Hematopoietic multipotent progenitor cell treated with erythropoietin and hydrocortisone succinate and interleukin-3 and kit ligand, for 4 days (in vitro differentiated cells): ENCODE measurements around the gene C14orf180.
"Not testable (repeated sequence)": the region's sequence is repeated elsewhere in the genome, so short reads cannot be mapped to it uniquely, and the experiment has no call there.

Experiments
- DNase-seq: peaks from one replicate; pipeline ENCODE4 v3.0.0-alpha.2; 2015

C14orf180 gene

DNA sequence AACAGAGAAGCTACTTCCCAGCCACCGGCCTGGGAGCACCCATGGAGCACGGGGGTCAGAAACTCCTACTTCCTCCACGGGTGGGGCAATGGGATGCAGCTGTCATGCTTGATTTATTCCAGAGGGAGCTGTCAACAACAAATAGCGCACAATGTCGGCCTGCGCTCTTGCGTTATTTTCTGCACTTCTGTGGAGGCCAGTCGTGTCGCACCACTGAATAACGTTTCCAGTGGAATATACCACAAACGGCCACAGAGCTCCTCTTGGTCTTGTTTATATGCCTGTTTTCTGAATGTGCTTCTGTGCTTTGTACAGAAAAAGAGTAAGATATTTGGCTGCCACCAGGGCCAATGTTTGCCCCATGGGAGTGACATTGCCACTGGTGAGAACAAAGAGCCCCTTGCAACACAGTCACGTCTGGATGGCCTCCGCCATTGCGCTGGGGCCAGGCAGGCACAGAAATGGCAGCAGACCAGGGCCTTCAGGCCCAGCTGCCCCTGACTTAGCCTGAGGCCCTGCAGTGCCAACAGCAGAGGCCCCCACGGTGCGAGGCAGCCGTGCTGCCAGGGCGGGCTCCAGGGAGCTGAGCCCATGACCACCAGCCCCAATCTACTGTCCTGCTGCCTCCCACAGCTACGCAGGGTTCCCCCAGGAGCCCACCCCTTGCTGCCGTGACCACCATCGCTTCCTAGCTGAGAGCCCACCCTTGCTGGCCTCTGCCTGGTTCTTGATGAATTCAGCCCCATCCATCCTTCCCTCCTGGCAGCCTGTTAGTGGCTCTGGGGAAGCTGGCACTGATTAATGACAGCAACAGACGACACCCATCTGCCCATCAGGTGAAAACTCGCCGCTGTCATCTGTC, 53.9 kb downstream of the C14orf180 start:
- DNase-seq: no peak

DNA sequence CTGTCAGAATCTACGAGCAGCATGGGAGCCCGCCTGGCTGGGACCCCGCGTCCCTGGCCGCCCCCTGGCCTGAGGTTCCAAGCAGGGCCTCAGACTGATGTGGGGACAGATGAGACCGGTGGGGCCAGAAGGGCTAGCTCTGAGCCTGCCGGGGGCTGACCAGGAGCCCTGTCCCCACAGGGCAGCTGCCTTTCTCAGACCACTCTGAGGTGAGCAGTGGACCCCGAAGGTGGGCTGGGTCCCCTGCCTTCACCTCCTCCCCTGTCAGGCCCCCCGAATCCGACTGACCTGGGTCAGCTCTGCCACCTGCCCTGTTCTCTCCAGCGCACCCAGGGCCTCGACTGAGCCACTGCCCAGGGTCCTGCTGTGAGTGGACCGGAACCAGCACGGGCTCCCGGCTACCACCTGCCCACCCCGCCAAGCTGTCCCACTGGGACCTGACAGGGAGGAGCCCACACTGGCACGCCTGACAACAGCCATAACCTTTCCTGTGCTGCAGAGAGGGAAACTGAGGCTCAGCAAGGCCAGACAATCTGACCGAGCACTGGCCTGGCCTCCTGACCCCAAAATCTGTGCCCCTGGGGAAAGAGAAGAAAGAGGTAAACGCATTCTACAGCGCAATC, 54.7 kb downstream of the C14orf180 start:
- DNase-seq: no peak

DNA sequence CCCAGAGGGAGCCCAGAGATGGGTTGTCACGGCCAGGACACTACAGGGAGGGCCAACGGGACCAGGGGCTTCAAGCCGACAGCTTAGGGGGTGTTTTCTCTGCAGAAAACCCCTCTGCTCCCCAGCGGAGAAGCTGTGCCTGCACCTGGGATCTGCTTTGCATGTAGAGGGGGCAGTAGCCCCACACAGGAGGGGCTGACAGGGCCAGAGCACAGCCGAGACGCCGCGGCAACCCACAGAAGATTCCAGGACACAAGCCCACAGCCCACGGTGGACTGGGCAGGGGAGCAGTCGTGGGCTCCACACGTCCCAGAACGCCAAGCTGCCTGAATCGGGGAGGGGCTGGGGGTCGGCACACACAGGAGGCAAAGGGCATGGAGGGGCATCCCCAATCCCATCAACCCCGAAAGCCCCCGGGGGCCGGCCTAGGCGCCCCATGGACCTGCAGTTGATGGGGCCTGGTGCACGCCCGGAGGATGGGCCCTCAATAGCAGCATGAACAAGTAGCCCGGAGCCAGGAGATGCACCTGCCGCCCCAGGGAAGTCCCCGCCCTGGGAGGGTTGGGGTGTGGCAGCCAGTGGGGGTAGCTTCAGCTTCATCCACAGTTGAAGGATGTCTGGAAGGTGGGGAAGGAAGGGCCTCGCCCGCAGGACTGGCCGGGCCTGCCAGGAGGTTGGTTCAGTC, 55.5 kb downstream of the C14orf180 start:
- no peak for DNase-seq

DNA sequence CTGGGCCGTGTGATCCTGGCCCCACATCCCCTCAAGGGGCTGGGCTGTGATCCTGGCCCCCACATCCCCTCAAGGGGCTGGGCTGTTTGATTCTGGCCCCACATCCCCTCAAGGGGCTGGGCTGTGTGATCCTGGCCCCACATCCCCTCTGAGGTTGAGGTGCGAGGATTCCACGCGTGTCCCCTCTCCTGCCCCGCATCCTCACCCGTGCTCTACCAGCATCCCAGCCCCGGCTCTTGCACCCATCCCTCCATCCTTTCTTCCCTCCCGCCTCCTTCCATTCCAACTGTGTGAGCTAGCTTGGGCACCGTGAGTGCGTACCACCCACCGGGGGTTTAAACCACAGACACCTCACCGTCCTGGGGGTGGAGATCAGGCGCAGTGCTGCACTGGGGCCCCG, 56.2 kb downstream of the C14orf180 start:
- DNase-seq: no peak

DNA sequence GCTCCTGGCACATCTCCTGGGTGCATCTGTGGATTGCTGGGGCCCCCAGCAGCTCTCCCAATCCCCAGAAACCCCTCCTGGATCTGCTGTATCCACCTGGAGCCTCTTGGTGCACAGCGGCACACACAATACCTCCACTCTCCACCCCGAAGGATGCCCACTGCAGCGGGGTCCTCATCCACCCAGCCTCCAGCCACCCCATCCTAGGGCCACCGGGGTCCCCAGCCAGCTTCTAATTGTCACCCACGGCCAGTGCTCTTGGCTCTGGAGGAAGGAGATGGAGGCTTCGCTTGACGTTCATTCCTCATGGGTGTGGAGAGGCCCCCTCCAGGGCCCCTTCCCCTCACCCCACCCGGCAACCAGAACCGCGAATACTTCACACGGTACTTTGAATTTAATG, 56.6 kb downstream of the C14orf180 start:
- DNase-seq: no peak

DNA sequence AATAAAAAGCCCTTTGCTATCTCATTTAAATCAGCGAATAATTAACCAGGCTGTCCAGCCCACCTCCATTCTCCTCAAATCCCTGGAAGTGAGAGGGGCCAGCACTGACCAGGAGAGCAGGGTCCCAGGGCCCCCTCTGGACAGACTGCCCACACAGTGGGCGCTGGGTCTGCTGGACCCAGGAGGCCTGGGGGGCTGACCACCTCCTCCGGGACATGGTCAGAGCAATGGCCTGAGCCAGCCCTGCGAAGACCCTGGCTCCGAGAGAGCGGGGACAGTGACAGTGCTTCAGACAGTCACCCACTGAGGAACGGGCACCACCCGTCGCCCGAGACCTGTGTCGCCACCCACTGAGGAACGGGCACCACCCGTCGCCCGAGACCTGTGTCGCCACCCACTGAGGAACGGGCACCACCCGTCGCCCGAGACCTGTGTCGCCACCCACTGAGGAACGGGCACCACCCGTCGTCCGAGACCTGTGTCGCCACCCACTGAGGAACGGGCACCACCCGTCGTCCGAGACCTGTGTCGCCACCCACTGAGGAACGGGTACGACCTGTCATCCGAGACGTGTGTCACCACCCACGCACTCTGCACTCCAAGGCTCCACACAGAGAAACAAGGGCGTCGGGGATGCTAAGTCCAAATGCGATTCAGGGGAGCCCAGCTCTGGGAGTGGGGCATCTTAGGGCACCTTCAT, 57.4 kb downstream of the C14orf180 start:
- not testable (repeated sequence) for DNase-seq

DNA sequence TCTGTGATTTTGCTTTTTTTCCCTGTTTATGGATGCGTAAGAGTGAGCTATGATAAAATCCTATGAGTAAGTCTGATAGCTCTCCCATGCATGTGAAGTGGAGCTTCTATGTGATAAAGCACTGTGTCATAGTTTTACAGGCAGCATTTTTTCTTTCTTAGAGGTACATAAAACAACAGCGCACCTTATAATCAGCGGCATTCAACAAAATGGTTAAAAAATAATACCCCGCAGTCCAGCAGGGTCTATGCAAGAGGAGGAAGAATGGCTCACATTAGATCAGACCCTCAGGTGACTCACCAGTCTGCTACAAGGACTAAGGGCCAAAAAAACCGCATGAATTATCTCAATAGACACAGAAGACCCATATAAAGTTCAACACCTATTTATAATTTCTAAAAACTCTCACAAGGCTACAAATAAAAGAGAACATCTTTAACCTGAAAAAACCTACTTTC, 58.0 kb downstream of the C14orf180 start:
- no peak for DNase-seq

DNA sequence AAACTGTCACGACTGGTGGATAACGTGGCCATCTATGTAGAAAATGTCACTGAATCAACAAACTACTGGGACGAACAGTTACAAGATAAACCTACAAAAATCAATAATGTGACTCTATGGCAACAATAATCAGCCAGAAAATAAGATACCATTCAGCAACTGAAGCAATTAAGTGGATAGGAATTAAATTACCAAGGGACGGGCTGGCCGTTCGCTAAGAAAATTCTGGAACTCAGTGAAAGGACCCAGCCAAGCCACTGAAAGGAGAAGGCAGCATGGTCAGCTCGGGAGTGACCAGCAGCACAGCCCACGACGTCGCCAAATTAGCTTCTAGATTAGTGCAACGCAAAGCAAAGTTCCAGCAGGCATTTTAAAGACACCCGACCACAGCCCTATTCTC, 58.6 kb downstream of the C14orf180 start:
- DNase-seq: no peak

DNA sequence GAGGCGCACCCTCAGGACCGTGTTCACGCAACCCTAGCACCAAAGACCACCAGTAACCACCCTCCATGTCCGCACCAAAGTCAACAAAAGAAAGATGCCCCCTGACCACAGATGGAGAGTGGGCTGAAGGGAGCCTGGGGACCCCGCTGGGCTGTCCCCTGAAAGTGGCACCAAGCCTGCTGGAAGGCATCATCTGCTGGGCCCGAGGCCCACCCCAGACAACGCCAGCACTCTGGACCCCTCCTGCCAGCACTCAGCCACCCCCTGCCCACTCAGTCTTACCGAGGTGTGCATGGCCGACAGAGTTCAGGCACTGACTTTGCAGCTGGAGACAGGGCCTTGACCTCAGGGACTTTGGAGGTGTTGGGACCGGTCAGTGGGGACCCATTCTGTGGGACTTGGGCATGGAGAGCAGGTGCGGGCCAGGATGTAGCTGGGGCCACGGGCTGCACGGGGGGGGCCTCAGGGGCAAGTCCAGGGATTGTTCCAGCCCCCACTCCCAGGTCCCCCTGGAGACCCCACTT, 59.4 kb downstream of the C14orf180 start:
- DNase-seq: no peak

DNA sequence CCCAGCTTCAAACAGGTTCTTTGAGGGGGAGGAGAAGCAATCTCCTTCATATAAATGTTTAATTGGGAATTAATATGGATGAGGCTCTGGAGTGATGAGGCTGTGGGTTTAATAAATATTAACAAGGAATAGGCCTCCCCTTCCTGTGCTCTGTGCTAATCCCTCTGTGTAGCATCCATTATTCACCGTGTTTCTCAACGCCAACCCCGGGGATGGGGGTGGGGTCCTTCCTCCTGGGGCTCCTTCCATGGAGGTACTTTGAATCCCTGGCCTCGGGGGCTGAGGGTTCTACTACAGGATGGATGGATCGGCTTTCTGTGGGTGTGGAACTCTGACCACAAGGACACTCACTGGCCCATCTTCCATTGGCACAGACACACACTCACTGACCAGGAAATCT, 59.9 kb downstream of the C14orf180 start:
- DNase-seq: no peak
